Tibial artery (tissue), 4 donors: ENCODE measurements around the gene RIC8A.
"Not testable (repeated sequence)": the region's sequence is repeated elsewhere in the genome, so short reads cannot be mapped to it uniquely, and the experiment has no call there.

Experiments
- DNase-seq, 2 donors: peaks; one replicate each; pipeline ENCODE4 v3.0.0-alpha.2; 2019
- H3K27ac ChIP-seq, 2 donors: fragments of 200-600 bp; sonication (generic) in 1 of 2; 1 replicate in 1 of 2; 2 replicates in 1 of 2; pipeline ENCODE4 v1.5.1; 2018 to 2019; ENCODE audit warnings: mild to moderate bottlenecking in 1 of 2
- H3K27me3 ChIP-seq, 2 donors: fragments of 200-600 bp; sonication (generic) in 1 of 2; one replicate each; pipeline versions ENCODE4 v1.5.1 to v1.6.0; 2016 to 2019
- H3K36me3 ChIP-seq, 3 donors: fragments of 200-600 bp; sonication (generic) in 2 of 3; one replicate each; pipeline ENCODE4 v1.5.1; 2016 to 2019; ENCODE audit warnings: mild to moderate bottlenecking in 2 of 3
- H3K4me1 ChIP-seq, 4 donors: fragments of 200-600 bp; sonication (generic) in 2 of 4; 1 replicate in 3 of 4; 2 replicates in 1 of 4; pipeline ENCODE4 v1.5.1; 2016 to 2019
- H3K4me3 ChIP-seq, 2 donors: fragments of 200-600 bp; sonication (generic) in 1 of 2; 1 replicate in 1 of 2; 2 replicates in 1 of 2; pipeline ENCODE4 v1.5.1; 2018 to 2019; ENCODE audit warnings: mild to moderate bottlenecking in 2 of 2
- H3K9me3 ChIP-seq, 3 donors: fragments of 200-600 bp; sonication (generic) in 1 of 3; one replicate each; pipeline ENCODE4 v1.5.1; 2016 to 2019
- intact Hi-C: fragments of 100-400 bp; cut with DNase I; formaldehyde crosslinking; loops from one replicate; pipeline ENCODE4 v1.15.0; 2023; ENCODE audit warnings: low total_unique reads
- TF ChIP-seq, protein P1 (sequence below), 2 experiments: fragments of 200-600 bp in 1 of 2; fragments of 450-650 bp in 1 of 2; IDR thresholded peaks; one replicate each; pipeline ENCODE4 v1.5.1; 2017 to 2019; ENCODE audit warnings: antibody characterized with exemption in 2 of 2, mild to moderate bottlenecking in 1 of 2, moderate library complexity in 1 of 2

Gene RIC8A

GRCh38 chr11:215581-216037 lies 8.1 kb downstream of the RIC8A start:
- H3K4me3 ChIP-seq = no peak overlapping the region
- H3K27me3 ChIP-seq = no peaks in the 10 kb centered on the region
- intact Hi-C loops = no loop called here
- H3K4me1 ChIP-seq = peaks cover 0 to 10% (median 5%) of the 10 kb centered on the region in 4 donors
- TF ChIP-seq, protein P1, sequence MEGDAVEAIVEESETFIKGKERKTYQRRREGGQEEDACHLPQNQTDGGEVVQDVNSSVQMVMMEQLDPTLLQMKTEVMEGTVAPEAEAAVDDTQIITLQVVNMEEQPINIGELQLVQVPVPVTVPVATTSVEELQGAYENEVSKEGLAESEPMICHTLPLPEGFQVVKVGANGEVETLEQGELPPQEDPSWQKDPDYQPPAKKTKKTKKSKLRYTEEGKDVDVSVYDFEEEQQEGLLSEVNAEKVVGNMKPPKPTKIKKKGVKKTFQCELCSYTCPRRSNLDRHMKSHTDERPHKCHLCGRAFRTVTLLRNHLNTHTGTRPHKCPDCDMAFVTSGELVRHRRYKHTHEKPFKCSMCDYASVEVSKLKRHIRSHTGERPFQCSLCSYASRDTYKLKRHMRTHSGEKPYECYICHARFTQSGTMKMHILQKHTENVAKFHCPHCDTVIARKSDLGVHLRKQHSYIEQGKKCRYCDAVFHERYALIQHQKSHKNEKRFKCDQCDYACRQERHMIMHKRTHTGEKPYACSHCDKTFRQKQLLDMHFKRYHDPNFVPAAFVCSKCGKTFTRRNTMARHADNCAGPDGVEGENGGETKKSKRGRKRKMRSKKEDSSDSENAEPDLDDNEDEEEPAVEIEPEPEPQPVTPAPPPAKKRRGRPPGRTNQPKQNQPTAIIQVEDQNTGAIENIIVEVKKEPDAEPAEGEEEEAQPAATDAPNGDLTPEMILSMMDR (IDR thresholded peaks at IDR 0.05) = no peak
- no peaks in the 10 kb centered on the region for H3K9me3 ChIP-seq
- DNase-seq = no peak
- no peak overlapping the region for H3K27ac ChIP-seq
- H3K36me3 ChIP-seq = peaks cover 33 to 79% (median 62%) of the 10 kb centered on the region in 3 donors

DNA sequence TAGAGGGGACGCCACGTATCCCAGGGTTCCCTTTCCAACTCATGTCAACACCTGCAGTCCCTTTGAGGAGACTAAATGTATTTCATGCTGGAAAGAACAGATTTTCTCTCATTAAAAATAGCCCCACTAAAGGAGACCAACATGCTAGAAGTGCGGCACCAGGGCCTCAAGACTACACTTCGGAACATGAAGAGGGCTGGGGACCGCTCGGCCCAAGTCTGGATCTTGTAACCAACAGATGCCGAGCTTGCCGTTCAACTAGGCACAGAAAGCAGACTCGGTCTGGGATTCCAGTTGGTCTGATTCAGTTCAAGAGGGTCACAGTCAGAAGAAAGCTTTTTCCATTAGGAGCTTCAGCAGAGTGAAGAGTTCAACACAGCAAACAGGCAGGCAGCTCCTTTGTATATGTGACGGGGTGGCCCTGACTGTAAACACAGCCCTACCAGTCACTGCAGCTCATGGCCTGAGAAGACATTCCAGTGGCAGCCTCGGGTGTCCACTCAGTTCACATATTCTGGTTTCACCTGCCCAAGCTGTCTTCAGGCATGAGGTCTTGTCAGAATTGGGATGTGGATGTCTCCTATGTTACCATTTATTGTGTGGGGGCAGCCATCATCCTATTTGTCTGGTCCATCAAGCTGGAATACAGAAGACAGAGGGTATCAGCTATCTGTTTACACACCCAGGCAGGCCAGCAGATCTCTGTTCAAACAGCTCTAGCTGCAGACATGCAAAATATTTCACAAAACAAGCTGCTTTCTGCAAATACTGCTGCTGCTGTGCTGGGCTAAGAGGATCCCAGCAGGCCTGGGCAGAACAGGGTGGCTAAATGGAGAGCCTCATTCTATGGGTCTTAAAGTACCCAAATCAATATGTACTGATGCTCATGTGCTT lies 8.8 kb downstream of the RIC8A start:
- DNase-seq = no peak
- H3K27me3 ChIP-seq = no peaks in the 10 kb centered on the region
- intact Hi-C loops = no loop called here
- no peaks in the 10 kb centered on the region for H3K9me3 ChIP-seq
- peaks cover 26 to 75% (median 55%) of the 10 kb centered on the region in 3 donors for H3K36me3 ChIP-seq
- TF ChIP-seq, protein P1 (IDR thresholded peaks at IDR 0.05) = no peak
- H3K4me3 ChIP-seq = no peak overlapping the region
- peaks cover 0 to 3% (median 0%) of the 10 kb centered on the region in 4 donors for H3K4me1 ChIP-seq
- no peak overlapping the region for H3K27ac ChIP-seq

GRCh38 chr11:217704-218103 lies 10.2 kb downstream of the RIC8A start:
- H3K27ac ChIP-seq = no peak overlapping the region
- H3K4me3 ChIP-seq = no peak overlapping the region
- H3K4me1 ChIP-seq = no peaks in the 10 kb centered on the region
- H3K36me3 ChIP-seq = peaks cover 12 to 74% (median 49%) of the 10 kb centered on the region in 3 donors
- intact Hi-C loops = no loop called here
- no peaks in the 10 kb centered on the region for H3K9me3 ChIP-seq
- TF ChIP-seq, protein P1 (IDR thresholded peaks at IDR 0.05) = no peak
- no peak for DNase-seq
- no peaks in the 10 kb centered on the region for H3K27me3 ChIP-seq

GRCh38 chr11:218815-219593 lies 11.5 kb downstream of the RIC8A start:
- Histone ChIP-seq H3K4me3 (no peak overlapping the region), H3K27me3 (no peaks in the 10 kb centered on the region), H3K4me1 (no peaks in the 10 kb centered on the region), H3K9me3 (no peaks in the 10 kb centered on the region), H3K27ac (no peak overlapping the region), H3K36me3 (peaks cover 7 to 69% (median 37%) of the 10 kb centered on the region in 3 donors)
- TF ChIP-seq, protein P1 (IDR thresholded peaks at IDR 0.05) = no peak
- DNase-seq = no peak
- intact Hi-C loops = no loop called here

GRCh38 chr11:220641-221215 lies 13.2 kb downstream of the RIC8A start:
- H3K4me3 ChIP-seq, H3K27me3 ChIP-seq, H3K9me3 ChIP-seq, H3K27ac ChIP-seq, DNase-seq, intact Hi-C loops, H3K4me1 ChIP-seq: not testable (repeated sequence)
- H3K36me3 ChIP-seq = peaks cover 0 to 56% (median 20%) of the 10 kb centered on the region in 3 donors
